OCI-LY3 (cell line): ENCODE results near the gene GRAMD1B.

Experiments
- H2AFZ ChIP-seq: fragments of 200-600, 300-600 bp; shearing (Covaris generic); 2 replicates; pipeline ENCODE4 v1.6.0; 2014; ENCODE audit warnings: antibody characterized with exemption, low read depth, low read length
- H3K27ac ChIP-seq: fragments of 200-600, 300-600 bp; sonication (generic); 2 replicates; pipeline ENCODE4 v1.5.1; 2014; ENCODE audit warnings: mild to moderate bottlenecking, low read length, moderate library complexity, mixed read lengths
- H3K27me3 ChIP-seq: fragments of 200-600, 300-600 bp; sonication (generic); 2 replicates; pipeline ENCODE4 v1.6.1; 2014; ENCODE audit warnings: low read depth, low read length, mixed read lengths
- H3K36me3 ChIP-seq: fragments of 200-600, 300-600 bp; sonication (generic); replicated peaks from 2 replicates; pipeline ENCODE3; 2014; ENCODE audit warnings: low read depth, low read length, mixed read lengths
- H3K4me1 ChIP-seq: fragments of 300-600, 200-600 bp; sonication (generic); 2 replicates; pipeline ENCODE4 v1.6.1; 2014; ENCODE audit warnings: low read length, mixed read lengths
- H3K4me2 ChIP-seq: fragments of 200-600, 300-600 bp; sonication (generic); 2 replicates; pipeline ENCODE4 v1.6.1; 2014; ENCODE audit warnings: low read length, mixed read lengths
- H3K4me3 ChIP-seq: fragments of 300-600, 200-600 bp; sonication (generic); 2 replicates; pipeline ENCODE4 v1.5.1; 2014; ENCODE audit warnings: antibody characterized with exemption, mild to moderate bottlenecking, low read length, moderate library complexity
- H3K79me2 ChIP-seq: fragments of 300-600, 200-600 bp; shearing (Covaris generic); 2 replicates; pipeline ENCODE4 v1.6.1; 2014; ENCODE audit warnings: mild to moderate bottlenecking, low read length, mixed read lengths
- H3K9ac ChIP-seq: fragments of 300-600, 200-600 bp; shearing (Covaris generic); 2 replicates; pipeline ENCODE4 v1.6.0; 2014; ENCODE audit warnings: mild to moderate bottlenecking, low read length, moderate library complexity
- H3K9me3 ChIP-seq: fragments of 200-600, 300-600 bp; shearing (Covaris generic); 2 replicates; pipeline ENCODE4 v1.6.1; 2014; ENCODE audit warnings: low read length, mixed read lengths; ENCODE audit not compliant: insufficient read depth
- H4K20me1 ChIP-seq: fragments of 200-600, 300-600 bp; sonication (generic); 2 replicates; pipeline ENCODE4 v1.6.1; 2016; ENCODE audit warnings: low read length, mixed read lengths; ENCODE audit not compliant: insufficient read depth
- CTCF ChIP-seq: fragments of 200-600, 300-600 bp; sonication (generic); IDR thresholded peaks from 2 replicates; pipeline ENCODE4 v1.5.1; 2014; ENCODE audit warnings: antibody characterized with exemption, low read length, low read depth
- EZH2phosphoT487 ChIP-seq: fragments of 200-600 bp; shearing (Covaris generic); IDR thresholded peaks from 2 replicates; pipeline ENCODE4 v1.6.1; 2018; ENCODE audit warnings: antibody characterized with exemption, mixed run types, low read depth

Gene GRAMD1B

GRCh38 chr11:123382555-123383074, 47.5 kb upstream of the GRAMD1B start:
- Histone ChIP-seq H3K4me3 (peak overlapping the region; percentile 13; the same call in 1 of the 2 replicates), H4K20me1 (no peaks in the 10 kb centered on the region), H3K4me2 (peak overlapping the region; percentile 61)

GRCh38 chr11:123384116-123384515, 46.0 kb upstream of the GRAMD1B start:
- TF ChIP-seq EZH2phosphoT487 (no peak), CTCF (no peak)
- no peaks in the 10 kb centered on the region for H3K36me3 ChIP-seq
- no peak overlapping the region for H3K9ac ChIP-seq
- H3K27ac ChIP-seq = no peak overlapping the region
- no peak overlapping the region for H2AFZ ChIP-seq
- H3K4me2 ChIP-seq = no peak overlapping the region
- H4K20me1 ChIP-seq = no peaks in the 10 kb centered on the region
- no peaks in the 10 kb centered on the region for H3K27me3 ChIP-seq
- H3K79me2 ChIP-seq = no peaks in the 10 kb centered on the region
- H3K9me3 ChIP-seq = no peaks in the 10 kb centered on the region
- H3K4me1 ChIP-seq = peaks cover 29% of the 10 kb centered on the region
- H3K4me3 ChIP-seq = no peak overlapping the region

More at GRCh38 chr11:123382555-123383074, 47.5 kb upstream of the GRAMD1B start:
- peak overlapping the region; percentile 4; the same call in 1 of the 2 replicates for H3K9ac ChIP-seq
- H3K4me1 ChIP-seq = peaks cover 29% of the 10 kb centered on the region
- no peaks in the 10 kb centered on the region for H3K27me3 ChIP-seq
- no peaks in the 10 kb centered on the region for H3K79me2 ChIP-seq
- H2AFZ ChIP-seq = no peak overlapping the region
- TF ChIP-seq CTCF = no peak
- TF ChIP-seq EZH2phosphoT487 = no peak
- no peaks in the 10 kb centered on the region for H3K36me3 ChIP-seq
- H3K27ac ChIP-seq = peak overlapping the region; percentile 46
- no peaks in the 10 kb centered on the region for H3K9me3 ChIP-seq

- Histone ChIP-seq H3K9ac (no peak overlapping the region), H3K4me1 (peaks cover 16% of the 10 kb centered on the region), H3K79me2 (no peaks in the 10 kb centered on the region), H3K27me3 (no peaks in the 10 kb centered on the region), H3K36me3 (no peaks in the 10 kb centered on the region), H2AFZ (no peak overlapping the region), H3K4me3 (no peak overlapping the region), H3K27ac (no peak overlapping the region), H4K20me1 (no peaks in the 10 kb centered on the region), H3K4me2 (no peak overlapping the region), H3K9me3 (no peaks in the 10 kb centered on the region)
- TF ChIP-seq EZH2phosphoT487 = no peak
- no peak for TF ChIP-seq CTCF
These were observed 43.1 kb upstream of the GRAMD1B start for GRCh38 chr11:123386796-123387510.

GRCh38 chr11:123388640-123389039, 41.4 kb upstream of the GRAMD1B start:
- no peak for TF ChIP-seq CTCF
- no peak for TF ChIP-seq EZH2phosphoT487
- no peak overlapping the region for H2AFZ ChIP-seq
- H3K4me1 ChIP-seq = peaks cover 14% of the 10 kb centered on the region
- H3K27me3 ChIP-seq = 0 out of 2 replicates have a peak, but pooled peaks cover 6% of the 10 kb centered on the region
- H3K4me2 ChIP-seq = no peak overlapping the region
- H3K27ac ChIP-seq = no peak overlapping the region
- no peak overlapping the region for H3K4me3 ChIP-seq
- H4K20me1 ChIP-seq = no peaks in the 10 kb centered on the region
- H3K79me2 ChIP-seq = no peaks in the 10 kb centered on the region
- no peak overlapping the region for H3K9ac ChIP-seq
- no peaks in the 10 kb centered on the region for H3K9me3 ChIP-seq
- H3K36me3 ChIP-seq = no peaks in the 10 kb centered on the region
